HG03460 (cell line): ENCODE results near the gene GDF2.

Experiments used
- ATAC-seq: cut with Tn5 transposase; IDR thresholded peaks from one replicate; pipeline ENCODE4 v1.9.1; 2021; ENCODE audit not compliant: unreplicated experiment

Gene GDF2

GRCh38 chr10:47368431-47369180, 46.4 kb downstream of the GDF2 start:
- no peak for ATAC-seq

- no peak for ATAC-seq
Observed at GRCh38 chr10:47369251-47369894, 47.1 kb downstream of the GDF2 start.

GRCh38 chr10:47370015-47370767, 47.9 kb downstream of the GDF2 start:
- no peak for ATAC-seq

GRCh38 chr10:47370878-47371277, 48.6 kb downstream of the GDF2 start:
- ATAC-seq: no peak

GRCh38 chr10:47371629-47372485, 49.6 kb downstream of the GDF2 start:
- no peak for ATAC-seq

GRCh38 chr10:47372726-47373125, 50.5 kb downstream of the GDF2 start:
- ATAC-seq: no peak

GRCh38 chr10:47374611-47375536, 52.6 kb downstream of the GDF2 start:
- no peak for ATAC-seq

GRCh38 chr10:47376522-47377220, 54.4 kb downstream of the GDF2 start:
- ATAC-seq: no peak
